GM19468 (cell line): ENCODE measurements around the gene TMEM30A.

Source experiments
- ATAC-seq: cut with Tn5 transposase; IDR thresholded peaks from one replicate; pipeline ENCODE4 v1.9.1; 2021; ENCODE audit warnings: mild to moderate bottlenecking, moderate library complexity, moderate number of reproducible peaks; ENCODE audit not compliant: unreplicated experiment; ENCODE audit errors: extremely low read depth

The TMEM30A gene

GRCh38 chr6:75296811-75297779 is 12.5 kb upstream of the TMEM30A start:
- ATAC-seq: no peak

- ATAC-seq: no peak
Measured at GRCh38 chr6:75292555-75292954, 8.0 kb upstream of the TMEM30A start.

GRCh38 chr6:75291744-75292143 is 7.2 kb upstream of the TMEM30A start:
- ATAC-seq: no peak

DNA sequence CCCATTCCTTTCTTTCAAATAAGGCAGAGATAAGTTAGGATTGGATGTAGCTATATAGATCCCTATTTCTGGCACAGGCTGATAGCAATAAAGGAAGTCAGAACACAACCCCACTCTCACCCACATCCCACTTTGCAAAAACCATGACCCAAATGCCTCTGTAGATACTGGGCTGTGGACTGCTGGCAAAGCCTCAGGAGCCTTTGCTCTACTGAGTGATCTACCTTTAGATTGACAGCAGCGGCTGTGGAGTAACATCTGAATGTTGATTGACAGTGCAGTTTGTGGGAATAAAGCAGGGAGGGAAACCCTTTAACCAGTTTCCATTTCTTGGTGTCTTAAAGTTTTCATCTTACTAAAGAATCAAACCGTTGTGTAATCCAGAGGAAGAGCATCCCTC is 6.7 kb upstream of the TMEM30A start:
- ATAC-seq: no peak

DNA sequence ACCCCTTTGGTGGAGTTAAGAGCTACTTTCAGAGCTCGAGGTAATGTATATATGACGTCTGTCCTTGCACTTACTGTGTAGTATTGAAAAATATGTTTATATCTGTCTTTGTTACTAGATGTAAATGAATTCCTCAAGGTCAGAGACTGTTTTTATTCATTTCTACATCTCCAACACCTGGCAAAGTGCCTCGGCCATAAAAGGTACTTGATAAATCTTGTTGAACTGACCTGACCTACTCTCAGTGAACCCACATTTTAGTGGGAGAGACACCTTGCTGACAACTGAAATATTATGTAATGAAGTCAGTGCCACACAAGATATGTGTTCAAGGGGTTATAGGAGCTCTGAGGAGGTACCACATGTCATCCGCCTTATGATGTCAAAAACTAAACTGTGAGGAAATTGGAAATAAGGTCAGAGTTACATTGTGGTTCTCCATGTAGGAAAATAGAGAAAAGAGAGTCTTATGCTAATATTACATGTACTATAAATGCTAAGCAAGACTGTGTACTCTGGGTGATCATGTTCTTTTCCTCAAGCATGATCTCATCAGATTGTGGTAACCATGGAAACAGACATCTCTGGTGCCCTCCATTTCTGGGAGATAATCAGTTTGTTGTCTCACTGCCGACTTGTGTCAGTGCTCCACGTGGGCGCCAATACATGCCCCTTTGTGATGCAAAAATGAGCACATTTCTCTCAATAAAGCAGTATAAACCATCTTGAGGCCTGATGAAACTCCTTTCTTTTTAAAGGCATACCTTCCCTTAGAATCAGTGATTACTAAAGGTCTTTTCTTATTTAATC is 5.7 kb upstream of the TMEM30A start:
- ATAC-seq: no peak

DNA sequence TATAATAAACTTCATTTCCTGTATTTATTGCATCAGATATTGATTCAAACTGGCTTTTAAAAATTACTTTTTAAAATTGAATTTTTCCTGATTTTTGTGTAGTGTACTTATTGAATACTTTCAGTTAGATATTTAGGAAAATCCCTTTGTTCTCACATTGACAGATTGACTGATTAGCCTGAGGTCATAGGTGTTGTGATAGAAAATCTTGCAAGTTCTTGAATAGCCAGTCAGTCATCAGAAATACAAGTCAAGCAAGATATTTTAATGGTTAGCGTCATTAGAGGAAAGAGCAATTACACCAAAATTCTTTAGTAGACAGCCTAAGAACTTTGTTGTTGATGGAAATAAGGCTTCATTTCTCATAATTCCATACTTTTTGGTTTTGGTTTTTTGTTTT is 3.4 kb upstream of the TMEM30A start:
- no peak for ATAC-seq

- no peak for ATAC-seq
Measured at GRCh38 chr6:75287424-75287823, 2.8 kb upstream of the TMEM30A start.

- ATAC-seq: no peak
Measured at GRCh38 chr6:75286955-75287354, 2.4 kb upstream of the TMEM30A start.

DNA sequence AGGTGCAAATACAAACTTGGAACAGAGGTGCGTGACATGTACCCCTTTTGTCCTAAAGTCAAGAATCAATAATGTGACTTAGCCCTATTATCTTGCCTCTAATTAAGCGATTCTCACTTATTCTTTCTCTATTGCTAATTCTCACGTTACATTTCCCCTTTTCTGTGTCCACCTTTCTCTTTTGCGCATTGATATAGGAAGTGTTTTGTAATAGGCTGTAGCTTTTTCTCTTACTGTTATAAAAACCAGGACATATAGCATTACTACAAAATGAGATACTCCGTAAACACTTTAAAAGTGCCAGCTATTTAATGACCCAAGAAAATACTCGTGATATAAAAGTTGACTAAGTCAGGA is 669 bp upstream of the TMEM30A start:
- no peak for ATAC-seq

DNA sequence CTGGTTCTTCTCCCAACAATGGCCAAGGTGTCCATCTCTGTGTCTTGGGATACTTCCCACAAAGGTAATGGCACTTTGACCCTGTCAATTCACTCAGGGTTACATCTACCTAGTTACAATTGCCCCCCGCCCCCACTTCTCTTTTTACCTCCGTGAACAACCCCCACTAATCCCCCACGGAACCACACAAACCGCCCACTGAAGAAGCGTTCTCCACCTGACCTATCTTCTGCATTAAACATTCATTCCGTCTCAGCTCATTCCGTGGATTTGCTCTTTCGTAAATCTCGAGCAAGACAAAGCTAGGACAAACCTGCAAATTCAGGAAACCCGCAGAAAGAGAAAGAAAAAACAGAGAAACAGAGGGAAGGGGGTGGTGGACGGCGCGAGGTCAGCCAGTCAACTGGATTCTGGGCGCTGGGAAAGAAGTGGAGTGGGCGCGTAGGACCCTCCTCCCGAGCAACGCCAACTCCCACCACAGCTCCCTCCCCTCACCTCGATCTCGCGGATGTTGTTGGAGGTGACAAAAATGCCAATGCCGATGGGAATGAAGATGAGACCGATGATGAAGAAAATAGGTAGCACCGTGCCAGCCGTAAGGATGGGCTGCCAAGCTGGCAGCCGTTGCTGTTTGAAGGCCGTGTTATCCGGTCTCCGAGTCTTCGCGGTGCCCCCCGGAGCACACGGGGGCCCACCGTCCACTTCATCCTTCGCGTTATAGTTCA is 523 bp downstream of the TMEM30A start:
- ATAC-seq: peak; percentile 2

GRCh38 chr6:75282706-75283105 is 1.9 kb downstream of the TMEM30A start:
- ATAC-seq: no peak

GRCh38 chr6:75281653-75282052 is 2.9 kb downstream of the TMEM30A start:
- no peak for ATAC-seq

DNA sequence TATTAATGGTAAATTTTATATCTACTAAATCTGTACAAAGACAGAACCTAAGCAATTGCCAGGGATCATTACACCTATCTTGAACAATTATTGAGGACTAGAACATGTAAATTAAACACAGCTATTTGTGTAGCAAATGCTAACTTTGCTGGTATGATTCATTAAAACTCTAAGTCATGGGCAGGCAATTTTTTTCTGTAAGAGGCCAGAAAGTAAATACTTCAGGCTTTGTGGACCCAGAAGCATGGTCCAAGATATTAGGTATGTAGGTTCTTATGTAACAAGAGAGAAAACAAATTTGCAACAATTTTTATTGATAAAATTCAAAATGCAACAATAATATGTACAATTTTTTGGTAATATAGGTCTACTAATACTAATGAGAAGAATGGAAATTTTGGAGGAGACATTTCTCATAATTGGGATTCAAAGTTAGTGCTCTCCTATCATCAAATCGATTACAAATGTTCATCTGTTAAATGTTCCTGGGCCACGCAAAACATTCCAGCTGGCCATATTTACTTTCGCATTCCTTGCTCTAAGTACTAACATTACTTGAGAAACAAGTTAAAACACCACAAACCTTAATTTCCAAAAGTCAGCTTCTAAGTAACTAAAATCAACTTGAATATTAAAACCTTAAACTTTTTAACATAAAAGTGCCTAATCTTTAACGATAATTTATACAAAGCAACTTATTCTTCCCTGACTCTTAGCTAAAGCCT is 4.3 kb downstream of the TMEM30A start:
- no peak for ATAC-seq

GRCh38 chr6:75279418-75279817 is 5.2 kb downstream of the TMEM30A start:
- ATAC-seq: no peak

DNA sequence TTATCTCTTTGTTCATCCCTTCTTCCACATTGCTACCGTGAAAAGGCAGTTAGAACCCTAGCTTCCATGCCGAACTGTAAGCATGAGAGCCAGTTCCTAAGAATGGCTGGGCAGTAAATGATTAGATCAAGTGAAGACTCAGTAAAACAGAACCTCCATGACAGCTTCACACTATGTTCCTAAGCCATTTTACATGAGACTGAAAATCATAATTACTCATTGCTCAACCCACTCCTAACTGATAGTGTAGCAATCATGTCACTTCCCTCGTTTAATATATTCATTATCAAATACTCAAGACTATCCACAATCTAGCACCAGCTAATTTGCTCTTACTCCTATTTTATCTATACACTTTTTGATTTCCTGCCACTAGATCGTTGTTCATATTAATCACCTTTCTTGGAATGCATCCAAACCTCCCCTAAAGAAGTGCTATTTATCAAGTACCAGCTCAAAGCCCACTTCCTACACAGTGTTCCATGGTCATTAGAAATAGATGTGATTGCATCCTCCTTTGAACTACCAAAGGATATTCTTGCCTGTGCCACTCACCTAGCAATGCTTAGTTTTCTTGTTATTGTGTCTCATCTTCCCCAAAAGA is 6.0 kb downstream of the TMEM30A start:
- ATAC-seq: no peak

DNA sequence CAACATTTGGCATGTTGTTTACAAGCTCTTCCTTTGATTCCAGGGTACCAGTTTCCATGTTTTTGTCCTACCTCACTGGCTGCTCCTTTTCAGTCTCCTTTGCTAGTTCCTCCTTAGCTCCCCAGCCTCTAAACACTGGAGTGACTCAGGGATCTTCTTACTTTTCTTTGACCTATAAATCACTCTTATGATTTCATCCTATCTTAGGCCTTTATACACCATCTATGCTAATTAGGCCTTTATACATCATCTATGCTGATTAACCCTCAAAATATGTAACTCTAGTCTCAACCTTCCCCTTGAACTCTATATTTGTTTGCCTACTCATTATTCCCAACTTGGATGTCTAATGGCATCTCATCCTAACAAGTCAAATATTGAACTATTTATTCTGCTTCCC is 9.5 kb downstream of the TMEM30A start:
- no peak for ATAC-seq

DNA sequence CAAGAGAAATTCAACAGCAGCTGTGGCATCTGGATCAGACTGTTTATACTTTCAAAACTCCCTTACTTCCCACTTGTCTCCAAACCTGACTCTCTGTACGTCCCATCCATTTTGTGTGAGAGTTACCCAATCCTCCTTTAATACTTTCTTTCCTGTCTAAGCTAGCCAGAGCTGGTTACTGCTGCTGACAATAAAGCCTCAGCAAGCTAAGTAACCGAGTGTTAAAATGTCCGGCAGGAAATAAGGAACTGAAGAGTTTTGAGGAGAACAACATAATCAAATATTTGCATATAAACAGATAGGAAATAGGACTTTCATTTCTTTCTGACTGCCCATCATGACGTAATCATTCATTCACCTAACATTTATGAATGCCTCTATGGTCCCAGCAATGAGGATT is 11.6 kb downstream of the TMEM30A start:
- ATAC-seq: no peak

GRCh38 chr6:75272145-75272840 is 12.3 kb downstream of the TMEM30A start:
- ATAC-seq: no peak

GRCh38 chr6:75268988-75269354 is 15.6 kb downstream of the TMEM30A start:
- no peak for ATAC-seq
